ES-I3 (cell line): ENCODE data around the gene ABCD4.
"Not testable (repeated sequence)": the region's sequence is repeated elsewhere in the genome, so short reads cannot be mapped to it uniquely, and the experiment has no call there.

ENCODE experiments used
- H3K36me3 ChIP-seq: 2 replicates; pipeline ENCODE4 v1.6.1; 2013; ENCODE audit warnings: mild to moderate bottlenecking, low read length, control low read depth, moderate library complexity; ENCODE audit not compliant: insufficient read depth
- H3K4me1 ChIP-seq: 2 replicates; pipeline ENCODE4 v1.6.1; 2013; ENCODE audit warnings: mild to moderate bottlenecking, control low read depth, low read length; ENCODE audit not compliant: insufficient read depth
- H3K9ac ChIP-seq: 2 replicates; pipeline ENCODE4 v1.6.1; 2013; ENCODE audit warnings: low read depth, mild to moderate bottlenecking, low read length, moderate library complexity
- H3K9me3 ChIP-seq: 2 replicates; pipeline ENCODE4 v1.6.1; 2013; ENCODE audit warnings: mild to moderate bottlenecking, low read length, moderate library complexity; ENCODE audit not compliant: control insufficient read depth, insufficient read depth

Gene ABCD4

DNA sequence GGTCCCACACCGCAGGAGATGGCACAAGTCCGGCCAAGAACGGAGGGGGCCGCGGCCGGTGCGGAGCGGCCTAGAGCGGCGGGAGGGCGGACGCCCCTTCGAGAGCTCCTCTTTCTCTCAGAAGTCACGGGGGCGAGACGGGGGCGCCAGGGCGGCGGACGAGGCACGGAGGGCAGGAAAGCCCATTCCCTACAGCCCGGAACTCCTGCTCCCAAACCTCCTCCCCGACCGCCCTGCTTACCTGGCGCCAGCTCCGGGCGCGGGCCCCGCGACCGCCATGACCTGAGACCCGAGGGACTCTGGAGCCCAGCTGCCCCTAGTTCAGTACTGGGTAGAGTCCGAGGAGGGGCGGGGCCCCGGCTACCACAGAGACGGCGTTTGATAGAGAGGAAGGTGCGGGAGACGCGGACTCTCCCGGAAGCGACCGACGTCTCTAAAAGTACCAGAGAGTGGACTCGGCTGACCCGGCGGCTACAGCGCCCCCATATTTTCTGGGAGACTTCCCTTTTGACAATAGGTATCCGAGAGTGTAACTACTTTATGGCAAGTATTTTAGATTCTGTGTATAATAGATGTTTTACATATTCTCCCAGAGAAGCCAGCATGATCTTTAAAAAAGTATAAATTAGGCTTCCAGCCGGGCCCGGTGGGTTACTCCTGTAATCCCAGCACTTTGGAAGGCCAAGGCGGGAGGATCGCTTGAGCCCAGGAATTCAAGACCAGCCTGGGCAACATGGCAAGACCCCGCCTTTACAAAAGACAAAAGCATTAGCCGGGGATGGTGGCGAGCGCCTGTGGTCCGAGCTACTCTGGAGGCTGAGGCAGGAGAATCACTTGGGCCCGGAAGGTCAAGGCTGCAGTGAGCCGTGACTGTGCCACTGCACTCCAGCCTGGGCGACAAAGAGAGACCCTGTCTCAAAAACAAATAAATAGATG lies at the start of gene ABCD4:
Gene ABCD4, minus strand, starts transcription at position 301 of the 936 bp plus-strand sequence. Its CDS starts 22 bp downstream, at position 279.
- Histone ChIP-seq H3K4me1 (peaks cover 13% of the 10 kb centered on the region), H3K9ac (peak within 1 kb of the TSS; percentile 92), H3K36me3 (peaks cover 5% of the 10 kb centered on the region; the same call in 1 of the 2 replicates), H3K9me3 (no peaks in the 10 kb centered on the region)

DNA sequence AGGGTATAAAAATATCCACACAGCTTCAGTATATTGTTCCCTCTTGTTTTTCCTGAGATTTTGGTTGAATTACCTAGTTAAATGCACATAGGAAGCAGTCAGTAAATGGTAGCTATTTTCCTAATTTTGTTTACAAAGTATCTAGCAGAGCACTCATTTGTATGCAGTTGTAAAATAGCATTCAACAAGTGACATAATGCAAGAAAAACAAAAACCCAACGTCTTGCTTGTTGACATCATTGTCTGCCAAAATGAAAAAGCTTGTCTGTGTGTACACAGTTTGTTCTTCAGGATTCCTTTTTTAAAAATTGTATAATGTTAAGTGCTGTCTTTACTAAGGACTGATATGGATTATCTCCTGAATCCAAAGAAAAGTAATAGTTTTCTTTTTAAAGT lies 48.2 kb upstream of the ABCD4 start:
- H3K9ac ChIP-seq: peak overlapping the region; percentile 85
- peaks cover 18% of the 10 kb centered on the region for H3K4me1 ChIP-seq

DNA sequence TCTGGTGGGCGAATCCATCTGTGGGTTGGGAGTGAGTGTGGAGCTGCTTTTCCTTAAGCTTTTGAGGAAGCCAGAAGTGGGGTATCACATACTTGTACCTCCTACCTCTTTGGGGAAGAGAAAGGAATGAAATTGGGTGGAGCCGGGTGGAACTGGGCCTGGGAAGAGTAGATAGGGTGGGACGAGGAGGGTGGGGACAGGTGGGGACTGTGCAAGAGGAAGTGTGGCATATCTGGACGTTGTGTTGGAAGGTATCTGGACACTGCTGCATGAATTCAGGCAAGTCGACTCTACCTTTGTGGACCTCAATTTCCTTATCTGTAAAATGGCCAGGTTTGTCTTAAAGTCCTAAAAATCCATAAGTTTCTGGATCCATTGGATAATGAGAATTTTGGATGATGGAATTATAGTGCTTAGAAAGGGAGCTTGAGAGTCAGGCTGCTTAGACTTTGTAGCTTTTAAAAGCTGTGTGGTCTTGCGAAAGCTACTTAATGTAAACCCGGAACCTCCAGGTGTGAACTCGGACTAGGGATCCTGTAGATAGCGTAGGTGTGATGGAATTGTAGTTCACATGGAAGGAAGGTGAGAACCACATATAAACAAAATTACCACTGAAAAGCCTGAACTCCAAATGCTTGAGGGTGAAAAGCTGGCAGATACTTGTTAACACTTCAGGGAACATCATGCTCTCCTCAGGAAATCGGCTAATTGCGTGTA lies 47.6 kb upstream of the ABCD4 start:
- Histone ChIP-seq H3K4me1 (peaks cover 18% of the 10 kb centered on the region), H3K9me3 (no peaks in the 10 kb centered on the region), H3K36me3 (no peaks in the 10 kb centered on the region), H3K9ac (peak overlapping the region; percentile 85)

More for the DNA sequence above, 48.2 kb upstream of the ABCD4 start:
- H3K9me3 ChIP-seq: no peaks in the 10 kb centered on the region
- H3K36me3 ChIP-seq: no peaks in the 10 kb centered on the region

DNA sequence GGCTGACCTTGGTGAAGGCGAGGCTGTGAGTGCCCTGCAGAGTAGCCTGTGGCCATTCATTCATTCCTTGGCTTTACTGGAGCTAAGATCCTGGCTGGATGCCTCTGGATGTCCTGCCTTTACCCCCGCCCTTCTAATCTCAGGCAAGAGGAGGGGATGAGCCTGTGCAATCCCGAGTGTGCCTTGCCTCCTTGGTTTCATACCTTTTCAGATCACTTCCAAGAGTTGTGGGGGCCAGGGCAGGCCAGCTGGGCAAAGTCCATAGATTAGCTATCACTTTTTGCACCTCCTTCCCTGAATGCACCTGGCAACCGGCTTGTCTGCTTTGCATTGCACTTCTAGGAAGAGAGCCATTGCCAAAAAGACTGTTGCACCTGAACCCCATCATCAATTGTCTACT lies 47.0 kb upstream of the ABCD4 start:
- H3K9me3 ChIP-seq: no peaks in the 10 kb centered on the region
- peak overlapping the region; percentile 85 for H3K9ac ChIP-seq
- no peaks in the 10 kb centered on the region for H3K36me3 ChIP-seq
- H3K4me1 ChIP-seq: peaks cover 18% of the 10 kb centered on the region

DNA sequence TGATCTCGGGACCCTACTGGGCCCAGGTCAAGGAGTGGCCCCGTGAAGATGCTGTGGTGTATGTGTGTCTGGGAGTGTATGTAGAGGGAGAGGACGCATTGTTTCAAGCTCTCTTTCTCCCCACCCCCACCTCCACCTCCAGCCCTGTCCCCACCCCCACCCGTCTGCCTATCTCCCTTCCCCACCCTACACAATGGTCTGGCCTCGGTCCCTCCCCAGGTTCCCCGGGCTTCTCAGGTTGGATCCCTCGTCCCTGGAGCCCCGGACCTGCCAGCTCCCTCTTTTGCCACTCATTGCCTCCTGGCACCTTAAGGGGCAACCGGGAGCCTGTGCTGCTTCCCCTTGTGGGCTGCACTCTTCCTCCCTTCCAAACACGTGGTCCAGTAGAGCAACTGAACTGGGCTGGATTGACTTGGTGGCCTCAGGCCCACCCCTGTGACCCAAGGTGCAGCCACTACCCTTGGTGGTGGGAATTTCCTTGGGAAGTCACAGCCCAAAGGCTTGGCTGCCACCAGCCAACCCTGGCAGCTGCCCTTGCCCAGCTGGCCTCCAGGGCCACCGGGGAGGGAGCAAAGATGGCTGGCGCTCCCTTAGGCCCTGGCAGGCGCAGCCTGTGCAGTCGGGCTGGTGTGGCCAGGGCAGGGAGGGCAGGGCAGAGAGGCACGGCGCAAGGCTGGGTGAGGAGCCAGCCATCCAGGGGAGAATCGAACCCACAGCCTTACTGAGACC lies 46.2 kb upstream of the ABCD4 start:
- peak overlapping the region; percentile 85 for H3K9ac ChIP-seq
- H3K4me1 ChIP-seq: peaks cover 18% of the 10 kb centered on the region
- no peaks in the 10 kb centered on the region for H3K9me3 ChIP-seq
- no peaks in the 10 kb centered on the region for H3K36me3 ChIP-seq

DNA sequence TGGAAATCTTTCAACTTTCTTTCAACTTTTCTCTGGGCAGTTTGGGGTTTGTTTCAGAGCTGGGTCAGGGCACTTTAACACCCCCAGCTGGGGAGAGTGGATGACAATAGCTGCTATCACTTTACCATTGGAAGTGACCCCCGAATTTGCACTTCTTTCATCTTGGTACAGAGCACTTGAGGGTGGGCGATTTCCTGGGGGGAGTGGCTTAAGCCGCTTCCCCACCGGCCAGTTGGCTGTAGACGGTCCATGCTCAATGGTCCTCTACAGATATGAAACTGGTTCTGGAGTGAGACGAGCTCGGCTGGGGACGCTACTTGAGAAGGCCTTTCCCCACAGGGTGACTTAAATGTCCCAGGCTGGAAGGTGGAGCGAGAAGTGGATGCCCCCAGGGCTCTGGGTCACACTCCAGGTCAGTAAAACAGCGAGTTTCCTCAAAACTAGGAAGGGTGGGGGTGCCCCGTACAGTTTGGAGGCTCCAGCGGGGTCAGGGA lies 45.6 kb upstream of the ABCD4 start, which contains the start of gene VRTN:
Gene VRTN, plus strand, starts transcription at position 231 of the 494 bp plus-strand sequence. CDS start 8,313 bp downstream, outside the sequence.
- peaks cover 18% of the 10 kb centered on the region for H3K4me1 ChIP-seq
- H3K9ac ChIP-seq: peak within 1 kb of the TSS; percentile 85
- H3K9me3 ChIP-seq: no peaks in the 10 kb centered on the region
- no peaks in the 10 kb centered on the region for H3K36me3 ChIP-seq

DNA sequence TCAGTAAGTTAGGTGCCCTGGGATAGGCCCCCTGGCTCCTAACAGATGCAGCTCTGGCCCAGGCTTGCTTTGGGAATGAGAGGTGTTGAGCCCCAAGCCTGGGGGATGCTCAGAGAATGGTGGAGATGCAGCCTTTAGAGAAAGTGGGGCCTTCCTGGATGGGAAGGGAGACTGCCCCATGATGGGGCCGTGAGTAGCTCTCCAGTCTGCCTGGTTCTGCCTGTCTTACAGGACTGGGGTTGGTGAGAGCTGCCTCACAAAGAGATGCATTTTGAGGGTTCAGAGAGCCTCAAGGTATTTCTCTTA lies 45.0 kb upstream of the ABCD4 start:
- H3K9ac ChIP-seq: peak overlapping the region; percentile 85
- H3K36me3 ChIP-seq: no peaks in the 10 kb centered on the region
- peaks cover 18% of the 10 kb centered on the region for H3K4me1 ChIP-seq
- H3K9me3 ChIP-seq: no peaks in the 10 kb centered on the region

DNA sequence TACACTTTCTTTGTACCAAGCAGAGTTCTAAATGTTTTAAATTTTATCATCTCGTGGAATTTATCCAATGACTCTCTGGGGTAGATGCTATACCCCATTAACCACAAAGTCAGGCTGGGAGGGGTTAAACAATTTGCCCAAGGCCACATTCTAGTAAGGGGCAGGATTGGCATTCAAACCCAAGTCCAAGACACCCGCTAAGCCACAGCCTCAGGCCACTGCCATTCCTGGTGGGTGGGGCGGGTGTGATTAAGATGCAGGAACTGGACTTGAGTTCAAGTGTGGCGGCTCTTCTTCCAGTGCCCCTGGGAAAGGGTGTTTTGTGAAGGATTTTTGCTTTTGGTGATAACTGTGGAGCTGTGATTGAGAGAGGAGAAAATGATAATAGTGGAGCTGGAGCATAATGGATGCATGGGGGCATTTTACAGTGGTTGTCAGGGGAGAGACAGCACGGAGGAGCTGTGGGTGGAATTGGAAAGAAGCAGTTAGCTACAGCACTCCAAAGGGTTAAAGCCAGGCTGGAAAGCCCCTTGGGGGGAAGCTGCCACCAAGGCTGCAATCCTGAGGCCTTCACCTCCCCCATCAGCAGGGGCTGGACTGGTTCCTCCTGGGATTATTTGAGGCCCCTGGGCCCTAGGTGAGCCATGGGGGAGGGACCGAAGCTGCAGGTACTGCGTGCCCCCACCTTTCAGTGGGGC lies 44.5 kb upstream of the ABCD4 start:
- Histone ChIP-seq H3K9me3 (no peaks in the 10 kb centered on the region), H3K36me3 (no peaks in the 10 kb centered on the region), H3K4me1 (peaks cover 18% of the 10 kb centered on the region), H3K9ac (peak overlapping the region; percentile 85)

DNA sequence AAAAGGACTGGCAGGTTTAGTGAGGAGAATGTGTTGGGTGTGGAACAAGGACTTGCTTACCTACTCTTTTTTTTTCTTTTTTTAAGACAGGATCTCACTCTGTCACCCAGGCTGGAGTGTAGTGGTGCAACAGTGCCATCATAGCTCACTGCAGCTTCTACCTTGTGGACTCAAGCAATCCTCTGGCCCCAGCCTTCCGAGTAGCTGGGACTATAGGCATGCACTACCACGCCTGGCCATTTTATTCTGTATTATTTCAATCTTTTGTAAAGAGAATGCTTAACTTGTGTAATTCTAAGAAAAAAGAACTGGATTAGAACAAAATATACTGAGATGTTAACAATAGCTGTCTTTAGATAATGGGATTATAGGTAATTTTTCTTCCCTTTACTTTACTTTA lies 43.6 kb upstream of the ABCD4 start:
- Histone ChIP-seq H3K4me1 (peaks cover 16% of the 10 kb centered on the region), H3K9me3 (no peaks in the 10 kb centered on the region), H3K36me3 (no peaks in the 10 kb centered on the region), H3K9ac (no peak overlapping the region; the same call in 1 of the 2 replicates)

DNA sequence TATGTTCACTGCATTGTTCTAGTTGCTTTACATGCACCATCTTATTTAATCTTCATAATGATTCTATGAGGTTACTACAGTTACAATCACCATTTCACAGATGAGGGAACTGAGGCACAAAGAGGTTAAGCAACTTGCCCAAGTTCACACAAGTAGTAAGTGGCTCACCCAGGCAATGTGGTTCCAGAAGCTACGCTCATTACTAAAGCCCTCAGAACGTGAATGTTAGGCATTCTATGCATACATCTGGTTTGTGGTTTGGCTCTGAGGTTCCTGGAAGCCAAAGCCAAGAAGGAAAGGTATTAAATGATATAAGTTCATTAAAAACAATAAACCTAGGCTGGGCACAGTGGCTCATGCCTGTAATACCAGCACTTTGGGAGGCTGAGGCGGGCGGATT lies 31.2 kb upstream of the ABCD4 start:
- peaks cover 10% of the 10 kb centered on the region; the same call in 1 of the 2 replicates for H3K4me1 ChIP-seq
- H3K36me3 ChIP-seq: no peaks in the 10 kb centered on the region
- no peaks in the 10 kb centered on the region for H3K9me3 ChIP-seq
- H3K9ac ChIP-seq: no peak overlapping the region

DNA sequence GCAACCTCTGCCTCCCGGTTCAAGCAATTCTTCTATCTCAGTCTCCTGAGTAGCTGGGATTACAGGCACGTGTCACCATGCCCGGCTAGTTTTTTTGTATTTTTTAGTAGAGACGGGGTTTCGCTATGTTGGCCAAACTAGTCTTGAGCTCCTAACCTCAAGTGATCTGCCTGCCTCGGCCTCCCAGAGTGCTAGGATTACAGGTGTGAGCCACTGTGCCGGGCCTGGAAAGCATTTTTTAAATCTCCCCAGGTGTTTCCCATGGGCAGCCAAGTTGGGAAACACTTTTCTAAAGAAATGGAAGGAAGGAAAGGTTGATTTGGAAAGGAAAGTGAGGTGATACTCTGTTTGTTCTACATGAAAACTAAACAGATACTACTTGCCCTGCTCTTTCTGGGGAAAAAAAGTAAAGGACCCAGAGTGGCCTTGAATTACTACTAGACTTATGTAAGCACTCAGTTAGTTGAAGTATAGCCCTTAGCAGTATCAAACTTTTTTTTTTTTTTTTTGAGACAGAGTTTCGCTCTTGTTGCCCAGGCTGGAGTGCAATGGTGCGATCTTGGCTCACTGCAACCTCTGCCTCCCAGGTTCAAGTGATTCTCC lies 27.3 kb upstream of the ABCD4 start:
- not testable (repeated sequence) for H3K36me3 ChIP-seq, H3K9me3 ChIP-seq, H3K9ac ChIP-seq
- H3K4me1 ChIP-seq: peaks cover 27% of the 10 kb centered on the region

DNA sequence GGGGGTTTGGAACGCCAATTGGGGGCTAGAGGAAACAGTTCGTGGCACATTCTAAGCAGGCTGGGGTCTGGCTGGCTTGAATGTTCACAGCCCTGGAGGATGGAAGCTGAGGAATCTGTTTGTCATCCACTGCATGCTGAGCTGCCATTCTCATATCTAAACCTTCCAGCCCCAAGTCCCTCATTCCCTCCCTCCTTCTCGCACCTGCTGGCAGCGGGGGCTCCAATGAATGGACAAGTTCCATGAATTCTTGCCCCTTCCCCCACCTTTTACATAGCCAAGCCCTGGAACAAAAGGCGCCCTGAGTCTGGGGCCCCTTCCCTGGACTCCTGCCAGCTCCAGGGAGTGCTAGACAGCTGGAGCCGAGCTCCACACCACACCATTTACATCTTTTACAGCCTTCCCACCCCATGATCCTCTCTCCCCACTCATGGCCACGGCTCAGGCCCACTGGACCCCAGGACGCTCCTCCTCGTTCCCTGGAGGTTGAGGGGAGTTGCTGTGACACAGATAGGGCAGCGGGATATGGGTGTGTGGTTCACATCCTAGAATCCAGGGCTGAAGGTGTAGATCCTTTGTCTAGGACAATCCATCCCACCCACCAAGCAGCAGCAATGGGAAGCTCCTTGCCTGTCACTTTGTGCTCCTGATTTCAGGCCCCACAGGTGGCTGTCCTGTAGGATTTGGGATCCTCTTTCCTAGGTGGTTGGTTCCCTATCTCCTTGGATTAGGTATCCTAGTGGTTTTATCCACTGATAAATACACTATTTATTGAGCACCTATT lies 23.8 kb upstream of the ABCD4 start:
- peaks cover 27% of the 10 kb centered on the region for H3K4me1 ChIP-seq
- no peaks in the 10 kb centered on the region for H3K36me3 ChIP-seq
- H3K9me3 ChIP-seq: no peaks in the 10 kb centered on the region
- H3K9ac ChIP-seq: peak overlapping the region; percentile 23

DNA sequence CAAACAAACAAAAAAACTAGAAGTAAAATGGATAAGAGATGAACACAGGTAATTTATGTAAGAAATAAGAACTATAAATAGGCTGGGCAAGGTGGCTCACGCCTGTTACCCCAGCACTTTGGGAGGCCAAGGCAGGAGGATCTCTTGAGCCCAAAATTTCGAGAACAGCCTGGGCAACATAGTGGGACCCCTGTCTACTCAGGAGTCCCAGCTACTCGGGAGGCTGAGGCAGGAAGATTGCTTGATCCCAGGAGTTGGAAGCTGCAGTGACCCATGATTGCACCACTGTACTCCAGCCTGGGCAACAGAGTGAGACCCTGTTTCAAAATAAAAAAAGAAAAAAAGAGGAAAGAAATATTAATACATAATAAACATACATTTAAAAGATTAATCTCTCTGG lies 22.7 kb upstream of the ABCD4 start:
- no peaks in the 10 kb centered on the region for H3K36me3 ChIP-seq
- no peaks in the 10 kb centered on the region for H3K9me3 ChIP-seq
- H3K9ac ChIP-seq: no peak overlapping the region
- peaks cover 27% of the 10 kb centered on the region for H3K4me1 ChIP-seq
